G401 (cell line): ENCODE data around the gene NCAPD3. TPM values are rescaled to one million over a fixed set of nuclear protein-coding genes. Genes with fewer than 3 reads are reported as not detected.

ENCODE experiments used
- DNase-seq: peaks from one replicate; pipeline ENCODE4 v3.0.0-alpha.2; 2015; ENCODE audit warnings: low spot score
- in situ Hi-C: cut with HindIII; loops from 2 replicates; pipeline ENCODE4 v1.10.0; 2016; ENCODE audit warnings: low sequenced_read_pairs, mixed read lengths
- total RNA-seq: library from RNA; depleted of rRNA; stranded (reverse); fragments of >200 nt; shearing (Covaris generic); gene quantifications from 2 replicates; pipeline ENCODE4 v1.2.3, GENCODE V29; 2014

NCAPD3 gene
- total RNA-seq, 1 experiment from 2014 or later: 49.5 TPM

DNA sequence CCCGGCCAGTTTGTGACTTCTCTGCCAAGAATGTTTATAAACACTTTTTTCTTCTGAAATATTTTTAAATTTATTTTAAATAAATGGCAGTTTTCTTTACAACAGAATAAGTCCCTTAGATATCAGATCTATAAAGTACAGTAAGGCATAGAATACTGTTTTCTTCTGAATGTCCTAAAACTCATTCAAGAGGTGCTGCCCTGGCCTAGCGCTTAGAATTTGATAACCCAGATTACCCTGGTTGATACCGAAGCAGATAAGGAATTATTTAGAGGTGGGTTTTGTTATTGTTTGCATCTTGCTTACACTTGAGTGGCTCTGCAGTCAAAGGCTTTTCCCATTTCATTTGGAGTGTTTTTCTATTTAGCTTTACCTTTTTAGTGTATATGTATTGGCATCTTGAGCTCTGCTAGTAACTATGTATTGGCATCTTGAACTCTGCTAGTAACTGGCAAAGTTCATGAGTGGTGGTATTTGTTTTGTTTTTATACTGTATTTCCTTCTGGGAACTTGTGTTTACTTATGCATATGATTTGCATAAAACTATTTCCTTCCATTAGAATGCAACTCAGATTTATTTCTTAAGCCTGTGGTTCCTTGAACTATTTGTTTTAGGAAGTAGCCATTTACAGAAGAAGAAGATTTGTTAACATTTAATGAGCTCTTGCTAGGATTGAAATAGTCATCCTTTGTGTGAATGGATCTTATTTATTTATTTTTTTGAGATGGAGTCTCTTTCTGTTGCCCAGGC, 30.8 kb upstream of the NCAPD3 start:
- DNase-seq: no peak
- in situ Hi-C loops: no loop called here

DNA sequence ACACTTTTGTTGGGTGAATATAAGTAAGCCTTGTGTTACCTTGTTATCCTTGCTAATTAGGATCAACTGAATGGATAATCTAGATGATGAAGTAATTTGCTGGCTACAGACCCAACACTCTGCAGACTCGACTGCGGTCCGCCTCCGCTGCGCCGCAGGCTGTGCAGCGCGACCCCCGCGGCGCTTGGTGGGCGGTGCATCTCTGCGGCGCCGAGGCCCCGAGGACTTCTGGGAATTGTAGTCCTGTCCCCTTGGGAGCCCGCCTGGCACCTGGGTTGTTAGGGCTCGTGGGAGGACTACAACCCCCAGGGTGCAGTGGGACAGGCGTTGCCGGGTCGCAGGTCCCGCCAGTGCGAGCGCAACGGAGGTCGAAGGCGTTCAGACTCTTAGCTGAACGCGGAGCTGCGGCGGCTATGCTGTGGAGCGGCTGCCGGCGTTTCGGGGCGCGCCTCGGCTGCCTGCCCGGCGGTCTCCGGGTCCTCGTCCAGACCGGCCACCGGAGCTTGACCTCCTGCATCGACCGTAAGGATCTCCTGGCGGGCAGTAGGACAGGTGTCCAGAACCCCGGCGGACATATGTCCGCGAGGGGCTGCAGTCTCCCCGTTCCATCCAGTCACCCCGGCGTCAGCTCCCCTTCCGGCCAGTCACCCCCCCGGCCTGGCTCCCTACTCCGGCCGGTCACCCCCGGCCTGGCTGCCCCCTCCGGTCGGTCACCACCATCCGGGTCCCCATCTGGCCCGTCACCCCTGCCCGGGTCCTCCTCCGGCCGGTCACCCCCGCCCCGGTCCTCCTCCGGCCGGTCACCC, 29.6 kb upstream of the NCAPD3 start, which contains the start of the genes ACAD8 and THYN1:
TSS of gene ACAD8 (plus strand) at position 381 of the 806 bp plus-strand sequence. CDS start at position 414, 33 bp downstream.
TSS of gene THYN1 (minus strand) at position 165 of the 806 bp plus-strand sequence. CDS start 470 bp downstream, outside the sequence.
- peak; percentile 98 for DNase-seq
- in situ Hi-C loops: no loop called here

DNA sequence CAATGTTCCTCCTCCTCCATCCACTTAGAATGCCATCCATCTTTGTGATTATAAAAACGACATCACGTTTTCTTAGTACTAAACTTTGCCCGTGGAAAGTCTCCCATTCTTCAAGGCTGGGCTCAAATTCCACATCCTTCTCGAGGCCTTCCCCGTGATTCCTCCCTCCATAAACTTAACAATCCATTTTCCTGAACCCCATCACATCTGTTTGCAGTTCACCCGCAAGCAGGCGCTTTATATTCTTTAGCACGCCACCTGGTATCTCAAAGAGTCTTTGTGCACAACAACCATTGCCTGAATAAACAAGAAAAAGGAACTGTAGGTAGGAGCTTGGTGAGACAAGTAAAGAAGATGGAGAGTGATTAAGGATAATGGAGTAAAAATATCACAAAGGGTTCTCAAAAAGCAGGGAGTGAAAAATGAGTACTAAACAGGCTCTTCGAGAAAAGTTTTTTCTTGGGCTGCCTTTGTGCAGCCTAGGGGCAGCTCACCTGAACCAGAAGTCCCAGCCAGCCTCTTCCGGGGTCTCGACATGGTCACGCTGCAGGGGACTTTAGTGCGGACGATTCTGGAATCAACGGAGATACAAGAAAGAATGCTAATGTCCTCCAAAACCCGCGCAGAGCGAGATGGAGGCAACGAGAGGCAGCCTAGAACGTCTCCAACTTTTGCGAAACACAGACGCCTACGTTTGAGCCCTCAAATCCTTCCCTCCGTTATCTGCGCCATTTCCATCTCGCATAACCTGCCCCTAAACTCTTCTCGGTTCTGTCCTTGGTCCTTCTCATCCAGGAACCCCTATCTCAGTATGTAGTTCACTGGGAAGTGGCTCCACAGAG, 28.8 kb upstream of the NCAPD3 start:
- no peak for DNase-seq
- in situ Hi-C loops: no loop called here

DNA sequence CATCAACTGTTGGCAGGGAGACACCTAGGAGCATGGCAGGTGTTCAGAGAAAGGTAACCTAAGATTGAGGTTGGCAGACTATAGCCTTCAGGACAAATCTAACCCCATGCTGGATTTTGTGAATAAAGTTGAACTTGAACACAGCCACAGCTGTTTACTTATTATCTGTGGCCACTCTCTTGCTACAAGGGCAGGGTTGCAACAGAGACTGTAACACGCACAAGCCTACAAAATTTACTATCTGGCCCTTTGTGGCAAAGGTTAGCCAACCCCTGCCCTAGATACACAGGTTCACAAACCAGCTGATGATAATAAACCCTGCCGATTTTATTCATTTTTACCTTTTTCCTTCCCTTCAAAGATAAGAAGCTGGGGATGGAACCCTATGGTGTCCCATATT, 26.9 kb upstream of the NCAPD3 start:
- in situ Hi-C loops: no loop called here
- no peak for DNase-seq

DNA sequence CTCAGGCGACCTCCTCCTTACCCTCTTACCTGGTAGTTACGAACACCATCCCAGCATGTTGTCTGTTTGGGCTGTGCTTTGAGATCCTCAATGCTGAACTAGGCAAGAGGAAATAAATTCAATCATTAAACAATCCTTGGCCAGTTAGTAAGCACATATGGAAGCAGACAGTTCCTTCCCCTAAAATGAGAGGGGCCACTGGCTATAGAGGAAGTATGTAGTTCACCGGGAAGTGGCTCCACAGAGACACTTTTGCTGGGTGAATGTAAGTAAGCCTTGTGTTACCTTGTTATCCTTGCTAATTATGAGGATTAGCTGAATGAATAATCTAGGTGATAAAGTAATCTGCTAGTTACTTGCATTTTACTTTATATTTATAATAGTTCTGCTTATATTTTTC, 26.5 kb upstream of the NCAPD3 start:
- in situ Hi-C loops: no loop called here
- DNase-seq: no peak

DNA sequence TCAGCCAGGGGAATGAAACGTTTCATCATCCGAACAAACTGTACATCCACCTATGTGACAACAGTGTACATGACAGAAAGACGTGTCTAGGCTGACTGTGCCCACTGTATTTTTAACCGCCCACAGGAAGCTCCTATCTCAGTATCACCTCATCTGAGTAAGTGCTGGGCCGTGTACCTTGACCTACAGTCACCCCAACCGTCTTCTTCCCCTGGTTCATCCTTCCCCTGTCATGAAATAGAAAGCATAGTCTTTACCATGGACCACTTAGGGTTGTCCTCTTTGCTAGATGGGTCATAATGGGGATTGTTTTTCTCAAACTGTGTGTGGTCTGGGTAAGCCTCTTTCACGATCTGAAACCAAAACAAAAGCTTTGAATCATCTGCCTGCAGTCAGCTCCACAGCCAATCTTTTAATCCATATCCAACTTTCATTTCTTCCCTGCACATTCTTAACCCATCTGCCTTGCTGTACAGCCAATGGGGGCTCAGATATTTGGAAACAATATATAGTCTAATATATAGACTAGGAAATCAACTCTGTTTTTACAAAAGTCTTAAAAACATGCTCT, 25.2 kb upstream of the NCAPD3 start:
- in situ Hi-C loops: no loop called here

DNA sequence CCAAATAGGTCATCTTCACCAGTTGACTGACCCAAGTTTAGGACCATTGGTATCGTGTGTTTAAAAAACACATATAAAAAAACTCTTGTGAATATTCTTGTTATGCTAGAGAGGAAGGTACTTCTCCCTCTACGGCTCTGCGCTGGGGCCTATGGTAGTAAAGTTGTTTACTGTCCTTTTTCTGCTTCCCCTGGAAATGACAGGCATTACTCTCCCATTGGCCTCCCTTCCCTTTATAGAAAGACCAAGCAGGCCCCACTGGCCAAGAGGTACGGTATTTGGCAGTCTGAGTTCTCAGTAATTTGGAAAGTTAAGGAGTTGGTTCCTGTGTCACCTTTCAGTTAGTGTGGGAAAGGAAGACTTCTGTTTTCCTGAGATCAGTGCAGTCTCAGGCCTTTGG, 22.9 kb upstream of the NCAPD3 start:
- in situ Hi-C loops: no loop called here
- DNase-seq: no peak

More for the DNA sequence above, 25.2 kb upstream of the NCAPD3 start:
- no peak for DNase-seq

DNA sequence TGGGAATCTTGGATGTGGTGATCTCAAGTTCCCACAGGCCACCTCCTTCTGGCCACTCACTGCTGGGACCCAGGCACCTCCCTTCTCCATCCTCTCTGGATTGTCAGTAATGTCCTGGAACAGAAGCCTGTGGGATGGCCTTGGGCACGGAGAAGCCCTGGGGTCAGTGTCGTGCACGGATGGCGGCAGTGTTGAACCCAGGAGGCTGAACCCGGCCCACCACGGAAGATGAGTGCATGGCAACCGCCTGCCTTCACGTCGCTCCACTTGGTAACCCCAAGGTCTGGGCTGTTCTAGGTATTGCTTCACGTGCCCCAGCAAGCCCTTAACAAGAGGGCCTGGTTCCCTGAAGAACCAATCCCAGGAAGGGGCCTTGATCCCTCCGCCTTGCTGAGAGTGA, 22.3 kb upstream of the NCAPD3 start:
- in situ Hi-C loops: no loop called here
- DNase-seq: no peak

DNA sequence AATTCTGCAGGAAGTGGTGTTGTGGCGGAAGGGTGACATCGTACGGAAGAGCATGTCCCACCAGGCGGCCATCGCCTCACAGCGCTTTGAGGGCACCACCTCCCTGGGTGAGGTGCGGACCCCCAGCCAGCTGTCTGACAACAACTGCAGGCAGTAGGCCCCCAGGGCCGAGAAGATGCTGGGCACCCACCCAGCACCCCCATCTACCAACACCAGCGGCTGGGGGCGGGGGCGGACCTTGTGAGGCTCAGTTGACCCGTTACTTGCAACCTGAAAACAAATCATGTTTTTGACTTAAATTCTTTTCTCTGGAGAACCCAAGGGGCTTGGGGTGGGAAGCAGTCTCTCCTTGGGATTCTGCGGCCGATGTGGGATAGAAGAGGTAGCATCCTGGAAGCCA, 21.7 kb upstream of the NCAPD3 start:
- in situ Hi-C loops: no loop called here
- no peak for DNase-seq

DNA sequence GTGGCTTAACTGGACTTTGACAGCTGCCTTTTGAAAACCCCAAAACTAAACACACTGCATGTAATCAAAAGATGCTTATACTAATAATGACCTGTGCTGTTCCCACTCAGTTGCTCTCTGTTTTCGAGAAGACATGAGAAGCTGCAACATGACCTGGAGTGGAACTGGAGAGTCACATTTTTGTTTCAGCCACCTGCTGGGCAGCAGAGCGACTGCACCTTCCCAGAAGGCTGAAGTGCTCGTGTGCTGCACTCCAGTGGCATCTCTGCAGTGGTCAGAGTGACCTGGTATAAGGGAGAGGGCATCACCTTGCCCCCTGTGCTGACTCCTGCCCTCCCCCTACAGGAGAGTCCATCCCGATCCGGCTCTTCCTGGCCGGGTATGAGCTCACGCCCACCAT, 20.8 kb upstream of the NCAPD3 start:
- in situ Hi-C loops: no loop called here
- DNase-seq: no peak

DNA sequence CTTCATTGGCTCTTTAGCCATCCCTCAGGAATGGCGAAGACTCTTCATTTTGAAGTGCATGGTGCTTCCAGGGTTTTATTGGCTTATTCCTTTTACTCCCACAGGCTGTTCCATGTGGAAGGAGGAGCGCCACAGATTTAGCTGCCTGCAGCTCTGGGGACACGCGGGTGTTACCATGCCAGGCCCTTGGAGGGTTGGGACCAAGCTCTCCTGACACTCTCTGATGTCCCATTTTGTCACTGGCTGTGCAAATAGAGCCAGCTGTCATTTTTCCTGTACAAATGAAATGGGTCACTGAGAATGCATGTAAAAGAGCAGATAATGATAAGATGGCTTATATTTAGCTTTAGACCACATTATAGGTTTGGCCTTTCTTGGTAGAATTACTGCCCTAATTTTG, 20.1 kb upstream of the NCAPD3 start:
- DNase-seq: no peak
- in situ Hi-C loops: no loop called here

DNA sequence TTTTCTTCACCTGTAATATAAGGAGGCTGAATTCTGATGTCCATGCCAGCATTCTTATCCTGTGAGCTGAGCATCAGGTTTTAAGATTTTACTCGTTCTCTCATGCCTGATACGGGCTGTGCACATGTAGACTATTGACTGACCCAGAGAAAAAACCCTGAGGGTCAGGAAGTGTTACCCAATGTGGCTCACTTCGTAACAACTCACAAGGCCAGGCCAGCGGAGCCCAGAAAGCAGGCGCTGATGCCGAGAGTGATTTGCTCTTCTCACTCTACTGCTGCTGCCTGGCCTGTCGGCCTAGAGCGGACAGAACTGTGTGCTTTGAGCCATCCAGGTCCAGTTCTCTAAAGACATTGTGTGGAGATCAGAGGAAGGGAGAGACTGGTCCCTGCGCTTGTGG, 18.6 kb upstream of the NCAPD3 start:
- in situ Hi-C loops: no loop called here

DNA sequence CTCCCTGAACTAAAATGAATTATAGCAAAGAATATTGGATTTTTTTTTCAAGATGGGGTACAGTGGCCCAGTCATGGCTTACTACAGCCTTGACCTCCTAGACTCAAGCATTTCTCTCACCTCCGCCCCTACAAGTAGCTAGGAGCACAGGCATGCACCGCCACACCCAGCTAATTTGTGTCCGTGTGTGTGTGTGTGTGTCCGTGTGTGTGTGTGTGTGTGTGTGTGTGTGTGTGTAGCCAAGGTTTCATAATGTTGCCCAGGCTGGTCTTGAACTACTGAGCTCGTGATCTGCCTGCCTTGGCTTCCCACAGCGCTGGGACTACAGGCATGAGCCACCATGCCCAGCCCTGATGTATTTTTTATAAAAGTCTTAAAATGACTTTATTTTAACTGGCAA, 16.8 kb upstream of the NCAPD3 start:
- DNase-seq: no peak
- in situ Hi-C loops: no loop called here

More for the DNA sequence above, 18.6 kb upstream of the NCAPD3 start:
- DNase-seq: no peak

DNA sequence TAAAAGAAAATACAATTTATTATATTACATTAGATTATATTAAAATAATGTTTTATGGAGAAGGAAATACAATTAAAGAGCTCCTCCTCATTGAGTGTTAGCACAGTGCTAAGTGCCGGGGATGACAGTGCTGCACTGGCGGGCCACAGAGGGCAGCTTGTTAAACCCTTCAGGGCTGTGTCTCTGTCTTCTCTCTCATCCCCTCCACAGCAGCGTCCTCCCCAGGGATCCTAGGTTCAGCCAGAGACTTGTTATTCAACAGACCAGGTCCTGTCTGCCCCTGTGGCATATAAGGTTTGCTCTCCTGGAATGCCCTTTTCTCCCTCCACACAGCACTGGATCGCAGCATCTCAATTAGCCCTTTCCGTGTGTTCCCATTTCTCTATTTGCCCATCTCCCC, 15.2 kb upstream of the NCAPD3 start:
- no peak for DNase-seq
- in situ Hi-C loops: no loop called here

DNA sequence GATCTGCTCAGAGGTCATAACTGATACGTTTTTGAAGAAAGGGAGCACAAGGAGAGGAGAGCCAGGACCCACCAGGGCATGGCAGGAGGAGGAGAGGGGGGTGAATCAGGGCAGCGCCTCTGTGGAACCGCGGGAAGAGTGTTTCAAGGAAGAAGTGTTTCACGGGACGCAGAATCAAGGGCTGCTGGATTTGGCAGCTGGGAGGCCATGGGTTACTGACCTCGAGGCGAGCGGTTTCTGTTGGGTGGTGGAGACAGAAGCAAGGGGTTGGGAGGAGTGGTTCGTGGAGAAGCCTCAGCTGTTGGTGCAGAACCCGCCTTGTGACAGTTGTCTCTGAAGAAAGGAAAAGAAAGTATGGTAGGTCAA, 13.8 kb upstream of the NCAPD3 start:
- no peak for DNase-seq
- in situ Hi-C loops: no loop called here

DNA sequence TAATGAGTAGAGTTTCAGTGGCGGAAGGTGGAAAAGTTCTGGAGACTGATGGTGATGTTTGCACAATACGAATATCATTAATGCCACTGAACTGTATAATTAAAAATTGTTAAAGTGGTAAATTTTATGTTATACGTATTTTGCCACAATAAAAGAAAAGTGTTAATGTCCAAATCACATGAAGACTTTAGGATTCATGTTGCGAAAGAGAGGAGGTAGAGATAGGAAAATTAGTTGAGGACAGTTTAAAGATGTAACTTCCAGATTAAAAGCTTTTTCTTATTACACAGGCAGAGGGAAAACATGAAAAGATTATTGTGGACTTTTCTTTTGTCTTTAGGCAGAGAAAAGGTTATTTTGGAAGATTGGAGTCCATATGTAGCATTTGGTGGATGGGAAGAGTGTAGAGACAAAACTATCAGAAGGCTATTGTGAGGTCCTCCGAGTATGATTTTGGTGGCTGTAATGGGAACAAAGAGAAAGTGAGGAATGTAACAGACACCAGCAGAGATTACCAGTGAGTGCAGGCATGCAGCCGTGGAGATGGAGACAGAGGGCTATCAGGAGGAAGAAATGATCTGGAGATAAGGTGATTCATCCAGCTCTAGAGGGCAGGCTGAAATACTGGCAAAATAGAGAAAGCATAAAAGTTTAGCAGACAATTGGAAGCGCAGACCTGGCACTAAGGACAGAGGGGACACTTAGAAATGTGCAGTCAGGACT, 13.2 kb upstream of the NCAPD3 start:
- DNase-seq: no peak
- in situ Hi-C loops: no loop called here

DNA sequence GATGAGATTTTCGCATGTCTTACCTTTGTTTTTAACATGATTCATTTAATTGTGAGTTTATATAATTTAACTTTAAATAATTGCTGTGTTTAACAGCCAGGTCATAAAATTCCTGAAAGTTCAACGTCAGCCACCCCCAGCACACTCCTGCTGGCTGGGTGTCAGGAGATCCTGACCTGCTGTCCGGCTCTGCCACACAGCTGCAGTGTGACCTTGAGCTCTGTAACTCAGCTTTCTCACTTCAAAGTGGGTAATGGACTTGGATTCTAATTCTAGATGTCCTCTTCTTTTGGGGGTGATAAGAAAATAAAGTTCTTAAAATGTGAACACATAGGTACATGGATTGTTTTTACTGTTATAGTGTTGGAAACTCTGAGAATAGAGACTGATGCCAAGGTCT, 11.6 kb upstream of the NCAPD3 start:
- DNase-seq: no peak
- in situ Hi-C loops: no loop called here

DNA sequence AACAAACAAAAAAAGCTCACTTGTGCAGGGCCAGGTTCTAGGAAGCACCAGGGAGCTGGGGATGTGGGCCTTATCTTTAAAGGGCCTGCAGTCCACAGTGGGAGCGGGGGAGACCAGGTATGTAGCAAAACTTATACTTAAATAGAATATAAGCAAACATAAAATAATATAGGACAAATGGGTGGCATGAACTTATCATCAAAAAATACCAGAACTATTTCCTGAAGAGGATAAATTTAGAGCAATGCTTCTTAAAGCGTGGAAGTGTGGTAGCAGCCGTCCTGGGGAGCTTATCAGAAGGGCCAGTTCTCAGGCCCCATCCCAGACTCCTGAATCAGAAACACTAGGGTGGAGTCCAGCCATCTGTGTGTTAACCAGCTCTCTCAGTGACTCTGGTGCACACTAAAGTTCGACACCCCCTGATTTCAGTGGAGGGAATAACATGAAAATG, 10.0 kb upstream of the NCAPD3 start:
- in situ Hi-C loops: no loop called here
- DNase-seq: no peak
